ENCODE data around the gene MYO19.

Gene MYO19, protein sequence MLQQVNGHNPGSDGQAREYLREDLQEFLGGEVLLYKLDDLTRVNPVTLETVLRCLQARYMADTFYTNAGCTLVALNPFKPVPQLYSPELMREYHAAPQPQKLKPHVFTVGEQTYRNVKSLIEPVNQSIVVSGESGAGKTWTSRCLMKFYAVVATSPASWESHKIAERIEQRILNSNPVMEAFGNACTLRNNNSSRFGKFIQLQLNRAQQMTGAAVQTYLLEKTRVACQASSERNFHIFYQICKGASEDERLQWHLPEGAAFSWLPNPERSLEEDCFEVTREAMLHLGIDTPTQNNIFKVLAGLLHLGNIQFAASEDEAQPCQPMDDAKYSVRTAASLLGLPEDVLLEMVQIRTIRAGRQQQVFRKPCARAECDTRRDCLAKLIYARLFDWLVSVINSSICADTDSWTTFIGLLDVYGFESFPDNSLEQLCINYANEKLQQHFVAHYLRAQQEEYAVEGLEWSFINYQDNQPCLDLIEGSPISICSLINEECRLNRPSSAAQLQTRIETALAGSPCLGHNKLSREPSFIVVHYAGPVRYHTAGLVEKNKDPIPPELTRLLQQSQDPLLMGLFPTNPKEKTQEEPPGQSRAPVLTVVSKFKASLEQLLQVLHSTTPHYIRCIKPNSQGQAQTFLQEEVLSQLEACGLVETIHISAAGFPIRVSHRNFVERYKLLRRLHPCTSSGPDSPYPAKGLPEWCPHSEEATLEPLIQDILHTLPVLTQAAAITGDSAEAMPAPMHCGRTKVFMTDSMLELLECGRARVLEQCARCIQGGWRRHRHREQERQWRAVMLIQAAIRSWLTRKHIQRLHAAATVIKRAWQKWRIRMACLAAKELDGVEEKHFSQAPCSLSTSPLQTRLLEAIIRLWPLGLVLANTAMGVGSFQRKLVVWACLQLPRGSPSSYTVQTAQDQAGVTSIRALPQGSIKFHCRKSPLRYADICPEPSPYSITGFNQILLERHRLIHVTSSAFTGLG

GRCh38 chr17:36534840-36535668, at the start of gene MYO19, which contains the start of gene PIGW:
MYO19 (minus strand) TSS chr17:36534868; CDS start chr17:36532538, 2,330 bp downstream.
PIGW (plus strand) TSS chr17:36534987; CDS start chr17:36537102, 2,115 bp downstream.
- peak; percentile 96 for DNase-seq

GRCh38 chr17:36583787-36584186, 49.1 kb upstream of the MYO19 start:
- DNase-seq = no peak

GRCh38 chr17:36578671-36579070, 44.0 kb upstream of the MYO19 start:
- DNase-seq = no peak

DNA sequence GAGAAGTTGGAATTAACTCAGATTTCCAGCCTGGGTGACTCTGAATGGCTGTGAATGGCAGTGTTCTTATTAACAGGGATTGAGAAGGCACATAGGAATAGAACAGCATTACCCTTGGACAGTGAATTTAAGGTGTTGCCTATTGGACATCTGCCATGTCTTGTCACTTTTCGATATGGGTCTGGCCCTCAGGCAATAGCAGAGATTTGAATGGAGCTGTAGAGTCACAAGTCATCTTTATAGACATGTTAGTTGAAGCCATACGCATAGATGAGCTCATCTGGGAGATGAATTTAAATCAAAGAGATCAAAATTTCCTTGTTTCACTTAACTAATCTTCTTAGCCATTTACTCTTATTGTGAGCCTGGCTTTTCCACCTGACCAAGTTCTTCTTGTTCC, 42.1 kb upstream of the MYO19 start:
- DNase-seq = no peak

- DNase-seq = no peak
Observed at GRCh38 chr17:36575028-36575427, 40.4 kb upstream of the MYO19 start.

GRCh38 chr17:36566081-36566480, 31.4 kb upstream of the MYO19 start:
- no peak for DNase-seq

DNA sequence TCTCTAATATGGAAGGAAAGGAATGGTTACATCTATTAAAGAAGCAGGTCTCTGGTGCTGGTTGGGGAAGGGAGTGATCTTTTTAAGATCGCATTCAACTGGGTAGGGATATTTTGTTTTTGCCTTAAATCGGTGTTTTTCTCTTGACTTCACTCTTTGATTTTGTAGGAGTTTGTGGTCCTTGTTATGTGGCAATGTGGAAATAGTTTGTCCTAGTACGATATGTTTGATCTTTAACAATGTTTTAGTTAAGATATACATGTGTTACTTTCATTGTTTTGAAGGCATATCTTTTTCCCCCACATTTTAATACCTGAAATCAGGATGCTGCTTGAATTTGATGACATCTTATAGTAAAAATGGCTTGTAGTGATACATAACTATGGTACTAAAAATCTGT, 18.8 kb upstream of the MYO19 start:
- no peak for DNase-seq

DNA sequence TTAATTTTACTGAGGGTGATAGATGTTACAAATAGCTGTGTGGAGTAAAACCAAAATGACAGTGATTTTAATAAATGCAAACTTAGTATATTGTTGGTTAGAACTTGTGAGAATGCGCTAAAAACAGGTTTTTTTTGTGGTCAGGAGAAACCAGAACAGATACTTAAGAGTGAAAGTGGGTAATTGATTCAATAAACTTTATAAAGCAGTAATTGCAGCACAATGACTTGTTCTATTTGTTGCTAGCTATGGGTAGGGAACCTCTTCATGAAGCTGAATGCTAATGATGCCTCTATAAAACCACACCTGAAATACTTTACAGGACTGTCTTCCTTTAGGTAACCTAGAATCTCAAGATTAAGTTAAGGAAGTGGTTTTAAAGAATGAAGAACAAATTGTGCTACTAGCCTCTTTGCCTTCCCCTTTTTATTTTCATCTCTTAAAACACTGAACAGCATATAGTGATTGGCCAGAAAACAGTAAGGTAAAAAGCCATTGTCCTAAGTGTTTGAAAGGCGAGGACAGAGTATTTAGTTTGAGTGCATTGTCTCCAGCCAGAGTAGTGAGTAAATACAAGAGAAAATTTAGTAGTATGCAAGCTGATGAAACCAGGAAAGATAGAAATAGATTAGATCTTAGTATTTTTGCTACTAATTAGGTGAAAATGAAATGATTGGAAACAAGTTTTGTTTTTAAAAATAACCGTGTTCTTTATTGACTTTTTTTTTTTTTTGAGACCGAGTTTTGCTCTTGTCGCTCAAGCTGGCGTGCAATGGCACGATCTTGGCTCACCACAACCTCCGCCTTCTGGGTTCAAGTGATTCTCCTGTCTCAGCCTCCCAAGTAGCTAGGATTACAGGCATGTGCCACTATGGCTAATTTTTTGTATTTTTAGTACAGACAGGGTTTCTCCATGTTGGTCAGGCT, 16.1 kb upstream of the MYO19 start:
- no peak for DNase-seq

GRCh38 chr17:36547776-36548175, 13.1 kb upstream of the MYO19 start:
- DNase-seq = no peak

- no peak for DNase-seq
Observed at GRCh38 chr17:36546418-36547093, 11.9 kb upstream of the MYO19 start.

- DNase-seq = peak; percentile 98
Observed at GRCh38 chr17:36545465-36546417, 11.1 kb upstream of the MYO19 start.

GRCh38 chr17:36545077-36545464, 10.4 kb upstream of the MYO19 start:
- DNase-seq = peak; percentile 87

- DNase-seq = peak; percentile 94
Observed at GRCh38 chr17:36544307-36545076, 9.8 kb upstream of the MYO19 start, which contains the start of gene GGNBP2. GGNBP2 (plus strand) TSS chr17:36544919; CDS start chr17:36545725, 806 bp downstream.

- DNase-seq = peak; percentile 68
Observed at GRCh38 chr17:36544044-36544306, 9.3 kb upstream of the MYO19 start.

GRCh38 chr17:36542755-36543154, 8.1 kb upstream of the MYO19 start:
- DNase-seq = no peak

DNA sequence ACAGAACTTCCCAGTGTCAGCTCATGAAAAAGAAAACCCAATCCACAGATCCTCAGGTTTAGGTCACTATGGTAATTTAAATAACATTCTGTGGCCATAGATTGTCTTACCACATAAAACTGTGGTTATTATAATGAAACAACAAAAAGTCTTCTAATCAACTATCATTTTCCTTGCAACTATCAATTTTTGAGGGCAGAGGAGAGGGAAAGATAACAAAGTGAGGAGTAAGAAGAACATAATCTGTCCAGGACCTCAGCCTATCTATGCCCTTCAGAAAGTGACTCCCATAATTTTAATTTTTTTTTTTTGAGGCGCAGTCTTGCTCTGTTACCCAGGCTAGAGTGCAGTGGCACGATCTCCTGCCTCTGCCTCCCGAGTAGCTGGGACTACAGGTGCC, 6.0 kb upstream of the MYO19 start:
- no peak for DNase-seq

DNA sequence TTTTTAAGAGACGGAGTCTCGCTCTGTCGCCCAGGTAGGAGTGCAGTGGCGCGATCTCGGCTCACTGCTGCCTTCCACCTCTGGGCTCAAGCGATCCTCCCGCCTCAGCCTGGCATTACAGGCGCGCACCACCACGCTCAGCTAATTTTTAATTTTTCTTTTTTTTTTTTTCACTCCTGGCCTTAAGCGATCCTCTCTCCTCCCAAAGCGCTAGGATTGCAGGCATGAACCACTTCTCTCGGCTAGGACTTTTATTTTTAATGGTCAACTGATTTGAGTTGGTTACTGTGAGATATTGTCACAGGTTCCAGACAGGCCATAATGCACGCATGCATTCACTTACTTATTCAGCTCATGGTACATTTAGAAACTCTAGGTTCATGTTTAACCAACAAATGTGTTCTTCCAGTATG, 1.0 kb upstream of the MYO19 start:
- DNase-seq = no peak

- DNase-seq = peak; percentile 91
Observed at GRCh38 chr17:36533935-36534839, 481 bp downstream of the MYO19 start.

Data from NCI-H82 (cell line).